ENCODE data around the gene ZNF664. TPM values are rescaled to one million over a fixed set of nuclear protein-coding genes. Genes with fewer than 3 reads are reported as not detected.

Gene ZNF664
- total and polyA plus RNA-seq, 9 of the 15 experiments (the other 6 are each of a cell fraction or from before 2014, with no cell fraction given): 3.3 to 101 (median 63.6) TPM

- TF ChIP-seq GATAD2B (IDR thresholded peaks at IDR 0.05; ENCODE audit: borderline replicate concordance) (peak; percentile 46; the same call in 1 of the 2 replicates), NCOR1 (IDR thresholded peaks at IDR 0.05) (peak; percentile 54), MAFG (tag; conservative IDR thresholded peaks at IDR 0.05) (0 out of 2 replicates have a peak, but pooled peaks have one; percentile 44), MEF2D (tag; conservative IDR thresholded peaks at IDR 0.05; ENCODE audit: low read depth) (peak; percentile 89), ZNF316 (IDR thresholded peaks at IDR 0.05) (peak; percentile 28; the same call in 1 of the 2 replicates), FOSL1 (tag; conservative IDR thresholded peaks at IDR 0.05) (peak; percentile 98), CBFA2T2 (conservative IDR thresholded peaks at IDR 0.05) (peak; percentile 73), TCF3 (CRISPR knock-in tag; IDR thresholded peaks at IDR 0.05) (peak; percentile 67), ATF7 (IDR thresholded peaks at IDR 0.05) (0 out of 2 replicates have a peak, but pooled peaks have one; percentile 49), RAD21 (CRISPR knock-in tag; conservative IDR thresholded peaks at IDR 0.05 in 1 of 2, IDR thresholded peaks at IDR 0.05 in 1 of 2) (no peak), L3MBTL2 (IDR thresholded peaks at IDR 0.05) (peak; percentile 66; the same call in 1 of the 2 replicates), ZNF121 (CRISPR knock-in tag; conservative IDR thresholded peaks at IDR 0.05) (no peak), TAL1 (IDR thresholded peaks at IDR 0.05) (peak; percentile 50), STAT5A (IDR thresholded peaks at IDR 0.05; ENCODE audit: borderline replicate concordance, low read length) (no peak; the same call in 1 of the 2 replicates), TAF7 (tag; IDR thresholded peaks at IDR 0.05) (no peak), NFE2 (IDR thresholded peaks at IDR 0.05; ENCODE audit: low read depth) (peak; percentile 77), UBTF (IDR thresholded peaks at IDR 0.05; ENCODE audit: borderline replicate concordance in 1 of 2, low read depth in 2 of 2, low read length in 2 of 2) (peak in 1 of 2 experiments; percentile 43; a peak in 1 of 4 replicates), VEZF1 (CRISPR knock-in tag; IDR thresholded peaks at IDR 0.05) (peak; percentile 29; the same call in 1 of the 2 replicates), JUND (IDR thresholded peaks at IDR 0.05; ENCODE audit: borderline replicate concordance, low read depth, low read length) (peak; percentile 96), JUND (tag; IDR thresholded peaks at IDR 0.05; ENCODE audit: borderline replicate concordance, low read depth, low read length) (peak; percentile 93), ZNF324 (CRISPR knock-in tag; IDR thresholded peaks at IDR 0.05) (no peak), FOXM1 (IDR thresholded peaks at IDR 0.05; ENCODE audit: low read depth) (peak; percentile 63), FOXM1 (CRISPR knock-in tag; IDR thresholded peaks at IDR 0.05; ENCODE audit: low read depth) (no peak), DPF2 (IDR thresholded peaks at IDR 0.05) (peak; percentile 90), MEF2A (IDR thresholded peaks at IDR 0.05; ENCODE audit: control insufficient read depth, low read depth, low read length) (peak; percentile 49; the same call in 1 of the 2 replicates)
- TF ChIP-seq, protein P1, sequence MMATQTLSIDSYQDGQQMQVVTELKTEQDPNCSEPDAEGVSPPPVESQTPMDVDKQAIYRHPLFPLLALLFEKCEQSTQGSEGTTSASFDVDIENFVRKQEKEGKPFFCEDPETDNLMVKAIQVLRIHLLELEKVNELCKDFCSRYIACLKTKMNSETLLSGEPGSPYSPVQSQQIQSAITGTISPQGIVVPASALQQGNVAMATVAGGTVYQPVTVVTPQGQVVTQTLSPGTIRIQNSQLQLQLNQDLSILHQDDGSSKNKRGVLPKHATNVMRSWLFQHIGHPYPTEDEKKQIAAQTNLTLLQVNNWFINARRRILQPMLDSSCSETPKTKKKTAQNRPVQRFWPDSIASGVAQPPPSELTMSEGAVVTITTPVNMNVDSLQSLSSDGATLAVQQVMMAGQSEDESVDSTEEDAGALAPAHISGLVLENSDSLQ (IDR thresholded peaks at IDR 0.05): peak; percentile 80
These were observed 5.9 kb upstream of the ZNF664 start (continued) for GRCh38 chr12:123967121-123967586.
